ENCODE results near the gene TRIM13. TPM values are rescaled to one million over a fixed set of nuclear protein-coding genes. Genes with fewer than 3 reads are reported as not detected.
A peak's percentile ranks its signal among the peaks of the same experiment; 100 is the strongest.
"Not testable (repeated sequence)": the region's sequence is repeated elsewhere in the genome, so short reads cannot be mapped to it uniquely, and the experiment has no call there.

The TRIM13 gene
- total RNA-seq, 1 donor from 2014 or later, result 54.4 TPM

- Mint-ChIP-seq H3K4me1 (peaks cover 11% of the 10 kb centered on the region), H3K27ac (no peak overlapping the region), H3K9me3 (no peaks in the 10 kb centered on the region), H3K4me3 (no peak overlapping the region), H3K27me3 (no peaks in the 10 kb centered on the region), H3K36me3 (ENCODE audit: low read depth) (peaks cover 27% of the 10 kb centered on the region)
- intact Hi-C loops (cut with micrococcal nuclease), result no loop called here
- ATAC-seq (ENCODE audit: low read depth) (no peak), DNase-seq (no peak)
- no peak for TF ChIP-seq CTCF (IDR thresholded peaks at IDR 0.05)
- POLR2A ChIA-PET, result interaction anchor here (0.6 to 1.2 kb wide), 3 partner anchors 39 to 93 kb away, joined by 3 to 4 read pairs (median 3); no protein-coding TSS in a partner anchor
- CTCF ChIA-PET, result interaction anchor here (1.4 kb wide), 1 partner anchor 10 kb away, joined by 4 read pairs; no protein-coding TSS in a partner anchor
Measured at GRCh38 chr13:50038266-50038665, 41.4 kb downstream of the TRIM13 start.

GRCh38 chr13:50052478-50052877 lies 55.6 kb downstream of the TRIM13 start:
- ChIA-PET POLR2A (no interaction called here), CTCF (no interaction called here)
- Mint-ChIP-seq H3K27ac (no peak overlapping the region), H3K4me3 (no peak overlapping the region), H3K27me3 (no peaks in the 10 kb centered on the region), H3K9me3 (no peaks in the 10 kb centered on the region), H3K4me1 (peaks cover 30% of the 10 kb centered on the region), H3K36me3 (ENCODE audit: low read depth) (peaks cover 44% of the 10 kb centered on the region)
- DNase-seq, result no peak
- intact Hi-C loops (cut with micrococcal nuclease), result no loop called here
- no peak for ATAC-seq (ENCODE audit: low read depth)
- TF ChIP-seq CTCF (IDR thresholded peaks at IDR 0.05), result no peak

GRCh38 chr13:50053844-50054243 lies 57.0 kb downstream of the TRIM13 start:
- TF ChIP-seq CTCF (IDR thresholded peaks at IDR 0.05), result no peak
- Mint-ChIP-seq H3K27ac (no peak overlapping the region), H3K9me3 (no peaks in the 10 kb centered on the region), H3K4me1 (peaks cover 32% of the 10 kb centered on the region), H3K27me3 (no peaks in the 10 kb centered on the region), H3K36me3 (ENCODE audit: low read depth) (peaks cover 51% of the 10 kb centered on the region), H3K4me3 (no peak overlapping the region)
- ATAC-seq (ENCODE audit: low read depth) (no peak), DNase-seq (no peak)
- intact Hi-C loops (cut with micrococcal nuclease), result no loop called here
- CTCF ChIA-PET, result no interaction called here
- POLR2A ChIA-PET, result no interaction called here

GRCh38 chr13:50055454-50055853 lies 58.6 kb downstream of the TRIM13 start:
- Mint-ChIP-seq H3K9me3 (no peaks in the 10 kb centered on the region), H3K4me3 (no peak overlapping the region), H3K36me3 (ENCODE audit: low read depth) (peaks cover 57% of the 10 kb centered on the region), H3K27ac (peak overlapping the region; percentile 8), H3K27me3 (no peaks in the 10 kb centered on the region), H3K4me1 (peaks cover 32% of the 10 kb centered on the region)
- no peak for TF ChIP-seq CTCF (IDR thresholded peaks at IDR 0.05)
- DNase-seq (no peak), ATAC-seq (ENCODE audit: low read depth) (no peak)
- intact Hi-C loops (cut with micrococcal nuclease), result loop anchor here (5.0 kb wide), 1 partner anchor 38 kb away; the partner anchor contains the start of gene KCNRG
- POLR2A ChIA-PET, result no interaction called here
- CTCF ChIA-PET, result no interaction called here

GRCh38 chr13:50060718-50061117 lies 63.9 kb downstream of the TRIM13 start:
- Mint-ChIP-seq H3K27me3 (no peaks in the 10 kb centered on the region), H3K4me1 (peaks cover 12% of the 10 kb centered on the region), H3K4me3 (no peak overlapping the region), H3K27ac (no peak overlapping the region), H3K9me3 (no peaks in the 10 kb centered on the region), H3K36me3 (ENCODE audit: low read depth) (peaks cover 36% of the 10 kb centered on the region)
- DNase-seq (no peak), ATAC-seq (ENCODE audit: low read depth) (no peak)
- no peak for TF ChIP-seq CTCF (IDR thresholded peaks at IDR 0.05)
- ChIA-PET POLR2A (no interaction called here), CTCF (no interaction called here)
- intact Hi-C loops (cut with micrococcal nuclease), result no loop called here

GRCh38 chr13:50062336-50062735 lies 65.5 kb downstream of the TRIM13 start:
- not testable (repeated sequence) for ATAC-seq (ENCODE audit: low read depth)

More at GRCh38 chr13:50062336-50062735, 65.5 kb downstream of the TRIM13 start:
- H3K9me3 Mint-ChIP-seq; H3K4me3 Mint-ChIP-seq; intact Hi-C loops (cut with micrococcal nuclease); H3K27me3 Mint-ChIP-seq; H3K27ac Mint-ChIP-seq; H3K4me1 Mint-ChIP-seq; POLR2A ChIA-PET; DNase-seq: not testable (repeated sequence)
- peaks cover 46% of the 10 kb centered on the region for H3K36me3 Mint-ChIP-seq (ENCODE audit: low read depth)
- CTCF ChIA-PET, result interaction anchor here (1.2 kb wide), 1 partner anchor 325 kb away, joined by 3 read pairs; no protein-coding TSS in a partner anchor
